Neural cell (in vitro differentiated cells): ENCODE measurements around the gene EFHB. TPM values are rescaled to one million over a fixed set of nuclear protein-coding genes. Genes with fewer than 3 reads are reported as not detected.

Experiments used
- H2AFZ ChIP-seq: fragments of 200-600, 300-800 bp; sonication (generic), shearing (Covaris generic); 2 replicates; pipeline ENCODE4 v1.6.0; 2014; ENCODE audit warnings: low read depth, mild to moderate bottlenecking, antibody characterized with exemption, low read length, moderate library complexity
- H3F3A ChIP-seq: fragments of 200-600 bp; shearing (Covaris generic); 2 replicates; pipeline ENCODE4 v1.6.1; 2016; ENCODE audit warnings: mild to moderate bottlenecking, moderate library complexity, mixed read lengths, antibody characterized with exemption, low read length; ENCODE audit not compliant: insufficient read depth, poor library complexity, severe bottlenecking
- H3K27ac ChIP-seq: fragments of 200-600, 300-800 bp; sonication (generic), shearing (Covaris generic); 2 replicates; pipeline ENCODE4 v1.5.1; 2014; ENCODE audit warnings: mild to moderate bottlenecking, low read length, moderate library complexity
- H3K27me3 ChIP-seq: fragments of 300-800, 200-600 bp; sonication (generic), shearing (Covaris generic); 2 replicates; pipeline ENCODE4 v1.6.0; 2014; ENCODE audit warnings: mild to moderate bottlenecking, low read depth, low read length, moderate library complexity; ENCODE audit not compliant: insufficient read depth
- H3K36me3 ChIP-seq: fragments of 300-800, 200-600 bp; sonication (generic), shearing (Covaris generic); 2 replicates; pipeline ENCODE4 v1.5.1; 2014; ENCODE audit warnings: mild to moderate bottlenecking, antibody characterized with exemption, low read length, moderate library complexity; ENCODE audit not compliant: insufficient read depth
- H3K4me2 ChIP-seq: fragments of 300-800, 200-600 bp; sonication (generic), shearing (Covaris generic); 2 replicates; pipeline ENCODE4 v1.6.0; 2014; ENCODE audit warnings: mild to moderate bottlenecking, low read length
- H3K4me3 ChIP-seq: fragments of 300-800, 200-600 bp; sonication (generic), shearing (Covaris generic); 2 replicates; pipeline ENCODE4 v1.5.1; 2014; ENCODE audit warnings: mild to moderate bottlenecking, low read length, moderate library complexity
- H3K79me2 ChIP-seq: fragments of 200-600 bp; shearing (Covaris generic); replicated peaks from 2 replicates; pipeline ENCODE4 v1.6.0; 2014; ENCODE audit warnings: mild to moderate bottlenecking, low read length, moderate library complexity; ENCODE audit not compliant: insufficient read depth
- H3K9ac ChIP-seq: fragments of 300-800, 200-600 bp; sonication (generic), shearing (Covaris generic); 2 replicates; pipeline ENCODE4 v1.6.1; 2016; ENCODE audit warnings: mild to moderate bottlenecking, low read length, mixed read lengths
- H3K9me2 ChIP-seq: fragments of 200-600 bp; shearing (Covaris generic); 2 replicates; pipeline ENCODE4 v1.6.1; 2016; ENCODE audit warnings: mild to moderate bottlenecking, low read length, mixed read lengths; ENCODE audit not compliant: insufficient read depth
- H3K9me3 ChIP-seq: fragments of 200-600, 300-800 bp; sonication (generic), shearing (Covaris generic); 2 replicates; pipeline ENCODE4 v1.6.1; 2016; ENCODE audit warnings: mild to moderate bottlenecking, mixed run types, low read length, moderate library complexity, mixed read lengths
- H4K20me1 ChIP-seq: fragments of 200-600 bp; shearing (Covaris generic); 2 replicates; pipeline ENCODE4 v1.6.1; 2016; ENCODE audit warnings: mild to moderate bottlenecking, mixed run types; ENCODE audit not compliant: insufficient read depth
- CTCF ChIP-seq: fragments of 450-650 bp; IDR thresholded peaks from 2 replicates; pipeline ENCODE4 v1.5.1; 2014; ENCODE audit warnings: antibody characterized with exemption, mild to moderate bottlenecking, moderate library complexity; ENCODE audit not compliant: poor library complexity, severe bottlenecking
- EP300 ChIP-seq: fragments of 450-650 bp; conservative IDR thresholded peaks from 2 replicates; pipeline ENCODE4 v1.6.1; 2014; ENCODE audit warnings: antibody characterized with exemption, mild to moderate bottlenecking, moderate library complexity; ENCODE audit not compliant: poor library complexity, severe bottlenecking
- EZH2 ChIP-seq: fragments of 200-600, 300-800 bp; shearing (Covaris generic), sonication (generic); IDR thresholded peaks from 2 replicates; pipeline ENCODE4 v1.6.1; 2014; ENCODE audit warnings: antibody characterized with exemption, low read length, borderline replicate concordance, mild to moderate bottlenecking; ENCODE audit not compliant: insufficient read depth, poor library complexity, severe bottlenecking
- MXI1 ChIP-seq: fragments of 450-650 bp; conservative IDR thresholded peaks from 2 replicates; pipeline ENCODE4 v1.6.1; 2014; ENCODE audit warnings: antibody characterized with exemption, mild to moderate bottlenecking; ENCODE audit not compliant: poor library complexity, severe bottlenecking
- POLR2AphosphoS5 ChIP-seq: IDR thresholded peaks from 2 replicates; pipeline ENCODE4 v1.6.1; 2012
- RAD21 ChIP-seq: fragments of 450-650 bp; conservative IDR thresholded peaks from 2 replicates; pipeline ENCODE4 v1.6.1; 2014; ENCODE audit warnings: antibody characterized with exemption, mild to moderate bottlenecking, moderate library complexity
- REST ChIP-seq: IDR thresholded peaks from 2 replicates; pipeline ENCODE4 v1.6.1; 2012; ENCODE audit warnings: borderline replicate concordance
- SMC3 ChIP-seq: fragments of 450-650 bp; conservative IDR thresholded peaks from 2 replicates; pipeline ENCODE4 v1.6.1; 2014; ENCODE audit warnings: antibody characterized with exemption, mild to moderate bottlenecking, moderate library complexity; ENCODE audit not compliant: poor library complexity
- TAF1 ChIP-seq: IDR thresholded peaks from 2 replicates; pipeline ENCODE4 v1.6.1; 2012; ENCODE audit warnings: low read depth
- polyA plus RNA-seq: library from polyadenylated mRNA; depleted of rRNA; stranded (reverse); fragments of >200 nt; gene quantifications from 2 replicates; pipeline ENCODE4 v1.2.3, GENCODE V29; 2014

EFHB gene
- polyA plus RNA-seq, 1 donor from 2014 or later: 4.3 TPM

GRCh38 chr3:19967208-19967607 is 33.2 kb upstream of the EFHB start:
- Histone ChIP-seq H3K9me3 (no peaks in the 10 kb centered on the region), H3K4me2 (no peak overlapping the region), H4K20me1 (no peaks in the 10 kb centered on the region), H3K79me2 (peaks cover 41% of the 10 kb centered on the region), H3K27me3 (no peaks in the 10 kb centered on the region), H3F3A (no peaks in the 10 kb centered on the region), H3K9ac (no peak overlapping the region), H3K9me2 (no peaks in the 10 kb centered on the region), H3K27ac (no peak overlapping the region), H3K4me3 (no peak overlapping the region), H3K36me3 (no peaks in the 10 kb centered on the region), H2AFZ (no peak overlapping the region)
- TF ChIP-seq SMC3 (no peak), EP300 (no peak), CTCF (no peak), POLR2AphosphoS5 (no peak), MXI1 (no peak)

GRCh38 chr3:19961960-19962359 is 27.9 kb upstream of the EFHB start:
- no peaks in the 10 kb centered on the region for H3F3A ChIP-seq
- no peak for TF ChIP-seq POLR2AphosphoS5
- TF ChIP-seq EP300: no peak
- no peak for TF ChIP-seq TAF1
- no peak for TF ChIP-seq REST
- no peak for TF ChIP-seq MXI1
- no peak for TF ChIP-seq EZH2
- no peak for TF ChIP-seq SMC3
- no peak for TF ChIP-seq CTCF
- TF ChIP-seq RAD21: no peak
- H3K9me2 ChIP-seq: no peaks in the 10 kb centered on the region
- H3K9ac ChIP-seq: no peak overlapping the region
- H3K27me3 ChIP-seq: no peaks in the 10 kb centered on the region
- no peak overlapping the region for H2AFZ ChIP-seq
- no peak overlapping the region for H3K27ac ChIP-seq
- H3K4me2 ChIP-seq: no peak overlapping the region
- H3K36me3 ChIP-seq: no peaks in the 10 kb centered on the region
- H3K9me3 ChIP-seq: no peaks in the 10 kb centered on the region
- H4K20me1 ChIP-seq: no peaks in the 10 kb centered on the region
- H3K4me3 ChIP-seq: no peak overlapping the region
- peaks cover 22% of the 10 kb centered on the region for H3K79me2 ChIP-seq
